Osteoblast (primary cell): ENCODE measurements around the gene CEP152. TPM values are rescaled to one million over a fixed set of nuclear protein-coding genes. Genes with fewer than 3 reads are reported as not detected.
"Not testable (repeated sequence)": the region's sequence is repeated elsewhere in the genome, so short reads cannot be mapped to it uniquely, and the experiment has no call there.

ENCODE experiments used
- DNase-seq: peaks from one replicate; pipeline ENCODE4 v3.0.0; 2011; ENCODE audit warnings: low spot score, mixed read lengths; ENCODE audit not compliant: insufficient read length; ENCODE audit errors: missing footprints
- H2AFZ ChIP-seq: 2 replicates; pipeline ENCODE4 v1.6.0; 2011; ENCODE audit warnings: mild to moderate bottlenecking, low read length
- H3K27ac ChIP-seq: 2 replicates; pipeline ENCODE4 v1.5.1; 2011; ENCODE audit warnings: mild to moderate bottlenecking, low read depth, low read length, moderate library complexity
- H3K27me3 ChIP-seq: 2 replicates; pipeline ENCODE4 v1.6.0; 2012; ENCODE audit warnings: mild to moderate bottlenecking, control low read depth, inconsistent platforms, low read length, moderate library complexity; ENCODE audit not compliant: insufficient read depth
- H3K36me3 ChIP-seq: 2 replicates; pipeline ENCODE4 v1.5.1; 2011; ENCODE audit warnings: mild to moderate bottlenecking, low read length, control low read depth, moderate library complexity; ENCODE audit not compliant: insufficient read depth
- H3K4me1 ChIP-seq: 2 replicates; pipeline ENCODE4 v1.5.1; 2011; ENCODE audit warnings: mild to moderate bottlenecking, low read length, control low read depth, moderate library complexity; ENCODE audit not compliant: insufficient read depth
- H3K4me2 ChIP-seq: 2 replicates; pipeline ENCODE4 v1.6.0; 2011; ENCODE audit warnings: mild to moderate bottlenecking, low read length; ENCODE audit not compliant: insufficient read depth
- H3K4me3 ChIP-seq: fragments of 200-600 bp; sonication (generic); 3 replicates; pipeline ENCODE4 v1.5.1; 2012; ENCODE audit warnings: mild to moderate bottlenecking, low read length, inconsistent platforms; ENCODE audit not compliant: insufficient read depth
- H3K79me2 ChIP-seq: 2 replicates; pipeline ENCODE4 v1.6.0; 2012; ENCODE audit warnings: mild to moderate bottlenecking, low read length, control low read depth, inconsistent platforms; ENCODE audit not compliant: insufficient read depth
- H3K9me3 ChIP-seq: 2 replicates; pipeline ENCODE4 v1.5.1; 2011; ENCODE audit warnings: low read depth, low read length, control low read depth
- H4K20me1 ChIP-seq: 2 replicates; pipeline ENCODE4 v1.6.0; 2012; ENCODE audit warnings: mild to moderate bottlenecking, low read length, control low read depth; ENCODE audit not compliant: insufficient read depth
- total RNA-seq: library from RNA; depleted of rRNA; stranded (reverse); fragments of >200 nt; gene quantifications from 2 replicates; pipeline ENCODE4 v1.2.3, GENCODE V29; 2012
- TF ChIP-seq, protein P1 (sequence below): IDR thresholded peaks from 2 replicates; pipeline ENCODE4 v1.5.1; 2011; ENCODE audit warnings: mild to moderate bottlenecking, low read depth, low read length, moderate library complexity; ENCODE audit errors: extremely low read depth

CEP152 gene
- total RNA-seq, 1 donor: 4.3 TPM

- H3K4me3 ChIP-seq: no peak overlapping the region
- H3K36me3 ChIP-seq: peaks cover 7% of the 10 kb centered on the region
Observed at GRCh38 chr15:48792408-48792807, 18.5 kb downstream of the CEP152 start.

DNA sequence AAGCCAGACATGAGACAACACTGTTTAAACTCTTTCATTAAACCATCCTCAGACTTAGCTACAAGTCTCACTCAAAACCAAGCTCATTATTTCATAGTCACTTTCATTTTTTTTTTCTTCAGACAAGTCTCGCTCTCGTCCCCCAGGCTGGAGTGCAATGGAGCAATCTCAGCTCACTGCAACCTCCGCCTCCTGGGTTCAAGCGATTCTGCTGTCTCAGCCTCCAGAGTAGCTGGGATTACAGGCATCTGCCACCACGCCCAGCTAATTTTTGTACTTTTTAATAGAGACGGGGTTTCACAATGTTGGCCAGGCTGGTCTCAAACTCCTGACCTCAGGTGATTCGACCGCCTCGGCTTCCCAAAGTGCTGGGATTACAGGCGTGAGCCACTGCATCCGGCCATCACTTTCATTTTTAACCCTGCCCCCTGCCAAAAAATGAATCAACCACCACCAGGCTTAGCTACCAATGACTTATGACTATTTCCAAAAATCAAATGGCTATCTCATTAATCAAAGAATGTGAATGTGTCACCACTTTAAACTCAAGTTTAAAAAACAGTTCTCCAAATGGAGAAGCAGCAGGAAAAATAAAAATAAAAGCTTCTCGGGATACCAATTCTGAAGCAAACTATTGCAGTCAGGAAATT, 20.3 kb downstream of the CEP152 start:
- H3K27me3 ChIP-seq, H4K20me1 ChIP-seq, H3K79me2 ChIP-seq, H3K4me1 ChIP-seq, H3K9me3 ChIP-seq: not testable (repeated sequence)
- peak; percentile 79 for DNase-seq
- Histone ChIP-seq H3K4me2 (peak overlapping the region; percentile 52), H3K4me3 (peak overlapping the region; percentile 15), H3K27ac (peak overlapping the region; percentile 38), H2AFZ (peak overlapping the region; percentile 25), H3K36me3 (peaks cover 10% of the 10 kb centered on the region)

More at GRCh38 chr15:48792408-48792807, 18.5 kb downstream of the CEP152 start:
- H3K27me3 ChIP-seq: no peaks in the 10 kb centered on the region
- peak overlapping the region; percentile 6 for H2AFZ ChIP-seq
- no peaks in the 10 kb centered on the region for H4K20me1 ChIP-seq
- H3K4me1 ChIP-seq: peaks cover 18% of the 10 kb centered on the region
- no peak overlapping the region for H3K27ac ChIP-seq
- H3K9me3 ChIP-seq: no peaks in the 10 kb centered on the region
- H3K79me2 ChIP-seq: no peaks in the 10 kb centered on the region
- H3K4me2 ChIP-seq: no peak overlapping the region
- TF ChIP-seq, protein P1, sequence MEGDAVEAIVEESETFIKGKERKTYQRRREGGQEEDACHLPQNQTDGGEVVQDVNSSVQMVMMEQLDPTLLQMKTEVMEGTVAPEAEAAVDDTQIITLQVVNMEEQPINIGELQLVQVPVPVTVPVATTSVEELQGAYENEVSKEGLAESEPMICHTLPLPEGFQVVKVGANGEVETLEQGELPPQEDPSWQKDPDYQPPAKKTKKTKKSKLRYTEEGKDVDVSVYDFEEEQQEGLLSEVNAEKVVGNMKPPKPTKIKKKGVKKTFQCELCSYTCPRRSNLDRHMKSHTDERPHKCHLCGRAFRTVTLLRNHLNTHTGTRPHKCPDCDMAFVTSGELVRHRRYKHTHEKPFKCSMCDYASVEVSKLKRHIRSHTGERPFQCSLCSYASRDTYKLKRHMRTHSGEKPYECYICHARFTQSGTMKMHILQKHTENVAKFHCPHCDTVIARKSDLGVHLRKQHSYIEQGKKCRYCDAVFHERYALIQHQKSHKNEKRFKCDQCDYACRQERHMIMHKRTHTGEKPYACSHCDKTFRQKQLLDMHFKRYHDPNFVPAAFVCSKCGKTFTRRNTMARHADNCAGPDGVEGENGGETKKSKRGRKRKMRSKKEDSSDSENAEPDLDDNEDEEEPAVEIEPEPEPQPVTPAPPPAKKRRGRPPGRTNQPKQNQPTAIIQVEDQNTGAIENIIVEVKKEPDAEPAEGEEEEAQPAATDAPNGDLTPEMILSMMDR: no peak
- DNase-seq: no peak

- DNase-seq: no peak
- H3K9me3 ChIP-seq: no peaks in the 10 kb centered on the region
- H2AFZ ChIP-seq: no peak overlapping the region
- H3K4me1 ChIP-seq: peaks cover 3% of the 10 kb centered on the region
- TF ChIP-seq, protein P1: no peak
- no peaks in the 10 kb centered on the region for H3K79me2 ChIP-seq
- H3K4me2 ChIP-seq: no peak overlapping the region
- no peaks in the 10 kb centered on the region for H4K20me1 ChIP-seq
- H3K27me3 ChIP-seq: no peaks in the 10 kb centered on the region
- H3K36me3 ChIP-seq: peaks cover 10% of the 10 kb centered on the region
- no peak overlapping the region for H3K27ac ChIP-seq
- H3K4me3 ChIP-seq: no peak overlapping the region
Observed at GRCh38 chr15:48785712-48786111, 25.2 kb downstream of the CEP152 start.

DNA sequence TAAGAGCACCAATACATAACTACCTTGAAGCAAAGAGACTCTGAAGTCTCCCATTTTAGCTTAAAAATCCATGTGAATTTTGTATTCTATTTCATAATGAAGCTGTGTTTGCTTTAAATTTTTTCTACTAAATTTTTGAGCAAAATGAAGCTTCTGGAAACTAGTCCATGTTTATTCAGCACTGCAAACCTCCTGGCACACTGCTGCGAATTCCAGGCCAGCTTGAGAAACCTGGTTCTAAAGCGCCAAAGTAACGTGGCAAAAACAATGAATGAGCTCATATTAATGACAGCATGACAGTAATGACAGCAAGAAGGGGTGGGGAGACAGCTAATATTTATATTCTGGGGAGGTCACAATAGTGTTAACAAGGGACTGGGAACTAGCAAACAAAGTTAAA, 25.7 kb downstream of the CEP152 start:
- no peak overlapping the region for H3K27ac ChIP-seq
- H3K9me3 ChIP-seq: no peaks in the 10 kb centered on the region
- no peak overlapping the region for H3K4me3 ChIP-seq
- H4K20me1 ChIP-seq: no peaks in the 10 kb centered on the region
- TF ChIP-seq, protein P1: no peak
- H3K4me2 ChIP-seq: no peak overlapping the region
- no peaks in the 10 kb centered on the region for H3K79me2 ChIP-seq
- H3K4me1 ChIP-seq: peaks cover 3% of the 10 kb centered on the region
- H3K27me3 ChIP-seq: no peaks in the 10 kb centered on the region
- peaks cover 10% of the 10 kb centered on the region for H3K36me3 ChIP-seq
- no peak overlapping the region for H2AFZ ChIP-seq
- no peak for DNase-seq
